ENCODE data around the gene ARHGEF25.

GRCh38 chr12:57619434-57620244 lies 8.4 kb downstream of the ARHGEF25 start:
- no peak for TF ChIP-seq POLR2A (IDR thresholded peaks at IDR 0.05)
- no peak for TF ChIP-seq CTCF (IDR thresholded peaks at IDR 0.05)
